Astrocyte of the spinal cord (primary cell): ENCODE measurements around the gene SRGAP2B.
A peak's percentile ranks its signal among the peaks of the same experiment; 100 is the strongest.
"Not testable (repeated sequence)": the region's sequence is repeated elsewhere in the genome, so short reads cannot be mapped to it uniquely, and the experiment has no call there.

ENCODE experiments used
- DNase-seq: peaks from one replicate; pipeline ENCODE4 v3.0.0; 2011; ENCODE audit warnings: low read depth, low spot score
- H3K4me3 ChIP-seq: 2 replicates; pipeline ENCODE4 v1.5.1; 2011; ENCODE audit warnings: low read depth, mild to moderate bottlenecking, low read length, moderate library complexity
- in situ Hi-C: cut with HindIII; loops from 2 replicates; pipeline ENCODE4 v1.10.0; 2017; ENCODE audit warnings: low sequenced_read_pairs

The SRGAP2B gene

DNA sequence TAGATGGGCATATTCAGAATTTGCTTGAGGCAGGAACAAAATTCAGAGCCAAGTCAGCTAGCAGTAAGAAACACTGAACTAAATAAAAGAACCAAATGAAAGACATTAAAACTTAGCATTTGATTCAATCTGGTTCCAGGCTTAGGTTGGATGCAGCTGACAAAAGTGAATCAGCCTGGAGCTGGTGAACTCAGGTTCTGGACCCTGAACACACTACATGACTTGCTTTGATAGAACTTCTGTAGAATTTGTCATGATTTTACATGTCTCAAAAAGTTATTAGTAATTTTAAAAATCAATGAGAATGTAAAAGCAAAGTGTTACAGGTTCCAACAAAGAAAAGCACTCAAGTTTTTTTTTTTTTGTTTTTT lies 78.7 kb downstream of the SRGAP2B start:
- DNase-seq, H3K4me3 ChIP-seq, in situ Hi-C loops: not testable (repeated sequence)

DNA sequence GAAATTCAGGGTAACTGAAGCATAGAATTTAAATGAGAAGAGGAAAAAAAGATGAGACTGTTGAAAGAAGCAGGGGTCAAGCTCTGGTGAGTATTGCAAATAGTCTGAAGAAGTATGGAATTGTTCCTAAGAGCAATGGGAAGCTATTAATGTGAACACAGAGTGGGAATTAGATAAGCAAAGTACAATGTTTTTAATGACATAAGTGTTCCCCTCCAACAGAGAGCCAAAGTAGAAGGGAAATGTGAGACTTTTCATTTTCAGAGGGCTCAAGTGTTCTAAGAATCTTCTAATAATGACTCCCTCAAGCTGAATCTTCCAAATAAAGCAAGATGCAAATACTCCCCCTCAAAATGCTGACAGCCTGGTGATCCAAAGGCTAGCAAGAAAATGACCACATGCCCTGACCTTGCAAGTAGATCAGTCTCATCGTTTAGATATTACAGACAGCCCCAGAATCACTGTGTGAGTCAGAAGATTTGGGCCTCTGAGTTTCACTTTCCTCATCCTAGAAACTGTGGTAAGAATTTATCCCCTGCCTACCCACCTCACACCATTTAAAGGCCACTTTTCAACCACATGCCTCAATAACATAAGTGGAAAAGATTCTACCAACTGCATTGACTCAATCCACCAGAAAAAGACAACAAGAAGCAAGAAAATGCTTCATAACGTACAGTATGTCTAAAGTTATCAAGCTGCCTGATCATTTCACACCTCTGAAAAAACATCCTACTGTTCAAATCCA lies 79.2 kb downstream of the SRGAP2B start:
- in situ Hi-C loops, DNase-seq, H3K4me3 ChIP-seq: not testable (repeated sequence)

DNA sequence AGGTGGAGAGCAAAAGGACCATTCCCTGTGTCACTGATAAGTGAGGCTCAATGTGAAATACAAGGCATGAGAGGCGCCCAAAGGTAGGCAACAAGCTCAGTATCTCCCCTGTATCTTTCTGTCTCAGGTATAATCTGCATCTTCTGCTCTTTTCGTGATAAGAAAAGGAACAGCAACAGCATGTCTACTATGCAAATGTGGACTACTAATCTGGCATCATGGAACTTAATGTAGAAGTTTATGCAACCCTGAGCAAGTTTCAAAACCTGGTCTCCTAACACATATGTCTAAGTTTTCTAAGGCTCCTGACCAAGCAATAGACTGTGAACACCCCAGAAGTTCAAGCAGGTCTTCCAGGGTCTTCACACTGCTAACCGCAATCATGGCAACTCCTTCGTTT lies 81.8 kb downstream of the SRGAP2B start:
- DNase-seq, H3K4me3 ChIP-seq, in situ Hi-C loops: not testable (repeated sequence)

DNA sequence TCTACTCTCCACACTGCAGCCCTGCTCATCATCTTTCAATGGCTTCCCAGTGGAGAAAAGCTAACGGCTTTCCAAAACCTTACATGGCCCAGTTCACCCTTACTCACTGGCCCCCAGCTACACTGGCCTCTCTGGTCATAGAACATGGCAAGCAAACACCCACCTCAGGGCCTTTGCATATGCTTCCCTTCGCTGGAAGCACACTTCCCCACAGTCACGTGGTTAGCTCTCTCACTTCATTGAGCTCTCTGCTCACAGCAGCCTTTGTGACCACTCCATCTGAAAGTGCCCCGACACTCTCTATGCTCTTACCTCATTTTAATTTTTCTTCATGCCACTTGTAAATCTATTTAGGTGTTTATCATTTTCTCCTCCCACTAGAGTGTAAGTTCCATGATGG lies 83.3 kb downstream of the SRGAP2B start:
- in situ Hi-C loops, DNase-seq, H3K4me3 ChIP-seq: not testable (repeated sequence)

DNA sequence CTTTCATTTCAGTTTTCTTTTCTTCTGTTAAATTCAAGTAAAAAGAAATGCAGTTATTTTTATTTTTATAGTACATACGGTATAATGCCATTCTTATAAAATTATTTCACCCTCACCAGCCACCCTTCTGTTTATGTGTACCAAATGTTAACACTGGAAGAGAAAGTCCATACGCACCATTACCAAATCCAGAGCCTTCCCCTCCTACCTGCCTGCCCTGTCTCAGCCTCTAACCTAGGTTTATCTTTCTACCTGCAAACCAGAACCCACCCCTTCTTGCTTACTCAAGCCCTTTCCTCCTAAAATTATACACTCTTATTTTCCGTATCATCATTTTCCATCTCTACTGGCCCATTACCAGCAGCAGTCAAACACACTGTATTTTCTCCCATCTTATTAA lies 84.5 kb downstream of the SRGAP2B start:
- H3K4me3 ChIP-seq, DNase-seq, in situ Hi-C loops: not testable (repeated sequence)

DNA sequence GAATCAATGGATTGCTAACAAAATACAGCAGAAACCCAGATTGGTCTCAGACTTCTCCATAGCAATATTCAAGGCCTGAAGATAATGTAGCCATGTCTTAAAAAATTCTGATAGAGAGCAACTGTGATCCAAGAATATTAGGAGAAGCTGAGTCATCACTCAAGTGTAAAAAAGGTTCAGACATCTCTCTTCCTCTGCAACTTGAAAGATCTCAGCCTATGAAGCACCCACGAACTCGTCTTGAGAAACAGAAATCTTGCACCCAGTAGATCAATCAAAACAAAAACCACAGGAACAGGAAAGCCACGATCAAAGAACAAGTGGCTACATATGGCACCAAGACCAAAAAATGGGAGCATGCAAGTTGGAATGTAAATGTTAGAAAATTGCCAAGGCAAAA lies 85.2 kb downstream of the SRGAP2B start:
- H3K4me3 ChIP-seq, in situ Hi-C loops, DNase-seq: not testable (repeated sequence)

DNA sequence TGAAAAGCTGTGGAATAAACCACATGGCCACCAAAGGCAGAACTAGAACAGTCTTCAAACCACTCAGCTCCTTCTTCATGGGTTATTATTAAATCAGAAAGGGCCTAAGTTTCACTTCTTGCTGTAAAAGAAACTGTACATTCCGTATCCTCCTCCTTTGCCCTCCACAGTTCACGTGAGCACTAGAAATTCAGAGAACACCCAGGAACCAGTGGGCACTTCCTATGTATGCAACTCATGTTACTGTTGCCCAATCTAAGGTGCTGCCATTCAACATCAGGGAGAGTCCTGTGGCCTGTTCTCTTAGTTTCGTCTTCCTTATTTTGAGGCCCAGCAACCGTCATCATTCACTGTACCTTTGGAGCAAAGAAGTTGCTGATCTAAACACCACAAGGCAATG lies 86.7 kb downstream of the SRGAP2B start:
- in situ Hi-C loops, H3K4me3 ChIP-seq, DNase-seq: not testable (repeated sequence)

DNA sequence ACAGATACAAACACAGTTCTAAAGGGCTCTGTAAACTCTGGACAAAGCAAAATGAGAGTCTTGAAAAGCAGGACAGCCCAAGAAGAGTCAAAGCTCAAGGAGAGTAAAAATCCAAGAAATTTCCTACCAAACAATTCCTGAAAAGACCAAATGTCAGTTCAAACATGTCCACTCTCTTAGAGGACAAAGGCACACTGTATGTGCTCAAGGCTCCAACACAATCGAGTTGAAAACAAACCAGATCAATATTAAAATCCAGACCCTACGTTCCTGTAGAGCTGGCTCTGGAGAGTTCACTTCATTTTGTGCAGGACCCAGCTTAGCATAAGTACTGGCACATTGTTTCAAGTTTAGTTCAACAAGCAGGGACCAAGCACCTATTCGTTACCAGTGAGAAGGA lies 90.0 kb downstream of the SRGAP2B start:
- DNase-seq, H3K4me3 ChIP-seq, in situ Hi-C loops: not testable (repeated sequence)

DNA sequence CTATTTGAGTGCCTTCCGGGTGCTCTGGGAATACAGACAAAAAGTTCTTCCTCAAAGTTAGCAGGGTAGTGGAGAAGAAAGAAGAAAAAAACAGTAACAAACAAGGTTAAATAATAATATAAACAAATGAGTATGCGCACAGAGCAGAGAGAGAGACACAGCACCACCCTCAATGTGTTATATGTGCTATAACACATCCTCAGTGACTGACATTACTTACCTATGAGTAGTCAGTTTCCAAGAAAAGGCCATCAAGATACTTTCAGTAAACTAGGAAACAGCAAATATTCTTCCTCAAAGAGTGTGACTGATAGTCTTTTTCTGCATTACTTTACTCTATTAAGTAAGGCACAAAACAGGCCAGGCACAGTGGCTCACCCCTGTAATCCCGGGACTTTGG lies 93.7 kb downstream of the SRGAP2B start:
- DNase-seq, H3K4me3 ChIP-seq, in situ Hi-C loops: not testable (repeated sequence)

DNA sequence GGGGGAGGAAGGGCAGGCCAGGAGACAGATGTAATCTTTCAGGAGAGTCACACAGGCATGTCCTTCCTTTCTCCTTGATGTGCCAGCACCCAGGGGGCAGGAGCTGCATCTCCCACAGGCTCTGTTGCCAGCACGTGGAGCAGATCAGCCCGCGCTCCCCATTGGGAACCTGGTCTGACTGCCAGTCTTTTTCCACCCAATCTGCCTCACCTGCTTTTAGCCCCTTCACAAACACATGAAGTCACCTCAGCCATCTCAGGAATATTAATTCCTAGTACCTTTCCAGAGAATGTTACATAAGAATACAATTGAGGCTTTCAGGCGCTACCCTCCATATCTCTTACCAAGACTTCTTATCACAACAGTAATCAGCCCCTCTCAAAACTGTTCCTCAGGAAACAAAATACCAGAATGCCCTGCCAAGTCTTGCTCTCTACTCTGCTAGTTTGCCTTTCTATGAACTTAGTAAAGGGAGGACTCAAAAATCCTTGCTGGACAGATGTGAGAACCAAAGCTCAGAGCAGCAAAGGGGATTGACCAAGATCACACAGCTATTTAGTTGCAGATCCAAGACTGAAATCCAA lies 94.3 kb downstream of the SRGAP2B start:
- in situ Hi-C loops, DNase-seq, H3K4me3 ChIP-seq: not testable (repeated sequence)

DNA sequence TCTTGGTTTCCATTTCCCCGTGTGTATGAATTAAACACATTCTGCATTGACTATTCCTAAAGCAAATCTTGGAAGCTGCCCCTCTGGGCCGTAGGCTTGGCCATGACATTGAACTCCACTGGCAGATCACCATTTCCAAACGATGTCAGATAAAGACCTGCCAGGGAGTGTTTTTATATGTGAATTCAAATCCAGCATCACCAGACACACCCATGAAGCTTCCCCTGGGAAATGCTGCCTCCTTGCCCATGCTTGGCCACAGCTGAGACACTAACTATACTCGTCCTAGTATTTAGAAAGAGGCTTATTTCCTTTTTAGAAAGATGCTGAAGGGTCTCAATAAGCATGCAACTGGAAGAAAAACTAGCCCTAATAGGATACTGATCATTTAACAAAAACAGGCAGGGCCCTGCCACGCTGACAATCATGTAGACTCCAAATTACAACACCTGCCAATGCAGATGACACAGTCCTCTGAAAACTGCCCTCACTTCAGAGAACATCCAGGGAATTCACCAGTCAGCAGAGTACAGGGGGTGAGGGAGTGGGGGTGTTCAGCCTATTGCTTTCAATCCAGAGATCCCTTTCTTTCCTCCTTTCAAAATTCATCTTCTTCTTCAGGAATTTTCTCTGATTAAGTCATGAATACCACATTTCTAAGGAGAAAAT lies 94.9 kb downstream of the SRGAP2B start:
- in situ Hi-C loops, DNase-seq, H3K4me3 ChIP-seq: not testable (repeated sequence)

DNA sequence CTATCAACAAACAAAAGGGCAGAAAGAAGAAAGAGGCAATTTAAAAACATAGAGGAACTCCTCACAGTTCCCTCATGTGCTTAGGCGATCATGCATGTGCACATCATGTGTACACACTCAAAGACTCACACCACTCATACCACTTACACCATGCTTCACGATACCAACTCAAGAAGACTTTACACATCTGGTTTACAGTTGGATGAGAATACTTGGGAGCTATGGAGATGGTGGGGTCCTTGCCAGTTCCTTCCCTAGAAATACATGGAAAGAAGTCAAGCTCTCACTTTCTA lies 96.2 kb downstream of the SRGAP2B start:
- in situ Hi-C loops, DNase-seq, H3K4me3 ChIP-seq: not testable (repeated sequence)

DNA sequence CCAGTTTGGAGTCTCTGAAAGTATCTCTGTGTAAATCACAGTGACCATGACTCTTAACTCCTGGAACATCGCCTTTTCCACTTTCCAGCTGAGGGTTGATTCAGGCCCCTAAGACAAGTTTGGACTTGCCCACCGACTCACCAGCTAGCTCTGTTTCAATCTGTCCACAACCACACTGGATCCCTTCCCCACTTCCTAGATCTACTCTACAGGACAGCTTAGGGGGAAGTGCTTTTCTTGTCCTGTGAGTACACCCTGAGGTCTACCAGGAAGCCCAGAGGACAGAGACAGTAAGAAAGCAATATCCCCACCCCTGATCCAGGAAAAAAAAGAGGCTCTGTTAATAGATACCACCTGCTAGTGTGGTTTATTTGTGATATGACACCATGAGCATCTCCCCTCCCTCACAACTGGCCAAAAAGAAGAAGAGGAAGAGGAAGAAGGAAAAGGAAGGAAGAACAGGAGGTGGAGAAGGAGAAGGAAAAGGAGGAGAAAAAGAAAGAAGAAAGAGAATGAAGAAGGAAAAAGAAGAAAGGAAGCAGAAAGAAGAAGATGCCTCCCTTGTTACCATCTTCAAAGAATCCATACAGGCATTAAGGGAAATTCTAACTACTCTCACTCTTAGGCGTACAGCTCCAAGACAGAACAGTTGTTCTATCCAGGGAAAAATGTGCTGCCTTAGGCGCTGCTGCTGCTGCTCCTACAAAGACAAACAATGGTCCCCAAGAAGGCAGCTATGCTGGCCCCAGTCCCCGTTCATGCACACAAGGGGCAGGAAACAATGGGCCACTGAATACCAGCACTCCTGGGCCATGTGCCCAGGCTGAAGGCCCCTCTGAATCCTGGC lies 96.8 kb downstream of the SRGAP2B start:
- DNase-seq, H3K4me3 ChIP-seq, in situ Hi-C loops: not testable (repeated sequence)

DNA sequence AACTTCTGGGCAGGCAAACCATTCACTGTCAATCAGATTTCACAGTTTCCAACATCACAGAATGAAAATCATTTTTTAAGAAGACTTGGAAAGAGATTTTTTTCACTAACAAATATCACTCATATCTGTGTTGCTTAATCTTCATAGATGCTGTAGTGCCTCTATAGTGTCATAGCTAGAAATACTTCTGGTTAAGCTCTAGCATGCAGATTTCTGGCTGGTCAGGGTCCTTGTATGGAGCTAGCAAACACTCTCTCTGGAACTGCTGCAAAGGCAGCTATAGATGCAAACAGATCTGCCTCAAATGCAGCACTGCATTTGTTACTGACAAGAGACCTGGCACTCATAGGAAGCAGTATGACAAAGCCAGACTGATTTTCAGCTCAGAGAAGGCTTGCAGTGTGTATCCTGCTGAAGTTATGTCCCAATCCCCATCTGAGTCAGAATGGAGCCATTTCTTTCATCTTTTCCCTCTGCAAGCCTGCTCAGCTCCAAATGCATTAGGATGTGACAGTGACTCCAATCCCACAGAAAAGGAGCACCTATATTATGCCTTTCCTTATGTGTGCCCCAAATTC lies 99.2 kb downstream of the SRGAP2B start:
- peak; percentile 18 for DNase-seq
- in situ Hi-C loops, result not testable (repeated sequence)

DNA sequence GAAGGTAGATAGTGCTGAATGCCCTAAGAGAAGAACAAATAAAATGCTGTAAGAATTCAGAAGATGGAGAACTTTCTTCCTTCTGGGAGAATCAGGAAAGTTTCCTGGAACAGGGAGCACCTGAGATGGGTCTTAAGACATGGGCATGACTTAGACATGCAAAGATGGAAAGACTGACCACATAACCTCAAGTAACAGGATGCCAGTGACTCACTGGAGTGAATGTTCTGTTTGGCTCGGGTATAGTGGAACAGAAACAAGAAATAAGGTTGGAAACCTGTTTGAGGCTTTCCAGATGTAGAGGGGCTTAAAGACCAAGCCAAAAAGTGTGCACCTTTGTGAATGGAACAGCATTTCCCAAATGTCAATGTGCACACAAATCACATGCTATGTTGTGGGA lies 102.2 kb downstream of the SRGAP2B start:
- H3K4me3 ChIP-seq, in situ Hi-C loops: not testable (repeated sequence)
- DNase-seq, result peak; percentile 82

More for the DNA sequence above, 99.2 kb downstream of the SRGAP2B start:
- not testable (repeated sequence) for H3K4me3 ChIP-seq

DNA sequence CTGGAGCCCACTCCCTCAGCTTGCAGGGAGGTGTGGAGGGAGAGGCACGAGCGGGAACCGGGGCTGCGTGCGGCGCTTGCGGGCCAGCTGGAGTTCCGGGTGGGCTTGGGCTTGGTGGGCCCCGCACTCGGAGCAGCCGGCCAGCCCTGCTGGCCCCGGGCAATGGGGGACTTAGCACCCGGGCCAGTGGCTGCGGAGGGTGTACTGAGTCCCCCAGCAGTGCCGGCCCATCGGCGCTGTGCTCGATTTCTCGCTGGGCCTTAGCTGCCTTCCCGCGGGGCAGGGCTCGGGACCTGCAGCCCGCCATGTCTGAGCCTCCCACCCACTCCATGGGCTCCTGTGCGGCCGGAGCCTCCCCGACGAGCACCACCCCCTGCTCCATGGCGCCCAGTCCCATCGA lies 104.5 kb downstream of the SRGAP2B start:
- in situ Hi-C loops, H3K4me3 ChIP-seq, DNase-seq: not testable (repeated sequence)

DNA sequence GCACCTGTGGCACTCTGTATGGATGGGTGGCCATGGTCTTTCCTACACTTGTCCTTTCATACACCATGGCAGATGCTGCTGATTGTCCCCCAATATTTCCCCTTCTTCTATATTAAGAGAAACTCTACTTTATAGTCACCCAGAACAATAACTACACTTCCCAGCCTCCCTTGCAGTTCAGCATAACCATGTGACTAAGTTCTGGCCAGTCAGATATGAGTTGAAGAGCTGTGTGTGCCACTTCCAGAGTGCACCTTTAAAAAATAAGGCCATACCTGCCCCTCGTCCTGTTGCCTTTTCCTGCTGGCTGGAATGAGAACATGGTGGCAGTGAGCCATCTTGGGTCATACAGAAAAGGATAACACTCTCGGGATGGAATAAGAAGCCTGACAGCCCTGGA lies 108.0 kb downstream of the SRGAP2B start:
- DNase-seq, in situ Hi-C loops: not testable (repeated sequence)

More for the DNA sequence above, 108.0 kb downstream of the SRGAP2B start:
- not testable (repeated sequence) for H3K4me3 ChIP-seq
